CD4-positive, alpha-beta T cell treated with Interleukin-12 subunit alpha and Interleukin-12 subunit beta, for 1 hour (primary cell): Measurements from ENCODE around the gene PDE4D.

Source experiments
- DNase-seq: peaks from one replicate; pipeline ENCODE4 v3.0.0-alpha.2; 2020

The PDE4D gene

DNA sequence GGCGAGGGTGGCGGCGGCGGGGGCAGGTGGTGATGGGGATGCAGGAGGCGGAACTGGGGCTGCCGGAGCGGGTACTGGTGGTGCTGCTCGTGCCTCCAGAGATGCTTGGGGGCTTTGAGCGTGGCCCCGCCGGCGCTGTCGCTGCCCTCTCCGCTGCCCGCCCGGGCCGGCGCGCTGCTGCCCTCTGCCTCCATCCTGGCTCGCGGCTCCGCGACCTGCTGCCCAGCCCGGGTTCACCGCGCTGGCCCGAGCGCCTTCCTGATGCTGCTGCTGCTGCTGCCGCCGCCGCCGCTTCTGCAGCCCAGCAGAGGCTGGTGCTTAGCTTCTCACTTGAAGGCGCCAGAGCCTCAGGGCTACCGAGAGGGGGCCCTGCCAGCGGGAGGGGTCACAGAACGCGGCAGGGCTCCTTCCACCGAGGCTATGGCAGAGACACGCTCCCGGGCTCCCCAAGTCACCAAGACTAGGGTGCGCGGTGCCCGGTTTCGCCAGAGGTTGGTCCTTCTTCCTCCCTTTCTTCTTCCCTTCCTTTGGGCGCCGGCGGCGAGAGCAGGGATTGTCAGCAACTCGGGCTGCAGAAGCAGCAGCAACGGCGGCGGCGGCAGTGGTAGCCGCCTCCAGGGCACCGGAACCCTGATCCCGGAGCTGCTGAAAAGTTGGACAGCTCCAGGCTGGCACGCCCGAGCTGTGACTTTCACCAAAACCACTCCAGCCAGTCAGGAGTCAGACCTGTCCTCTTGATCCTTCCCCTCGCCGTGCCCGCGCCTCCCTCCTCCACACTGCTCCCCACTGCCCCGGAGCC, at the start of gene PDE4D:
Gene PDE4D, minus strand, starts transcription at position 298 of the 799 bp plus-strand sequence.
- no peak for DNase-seq

DNA sequence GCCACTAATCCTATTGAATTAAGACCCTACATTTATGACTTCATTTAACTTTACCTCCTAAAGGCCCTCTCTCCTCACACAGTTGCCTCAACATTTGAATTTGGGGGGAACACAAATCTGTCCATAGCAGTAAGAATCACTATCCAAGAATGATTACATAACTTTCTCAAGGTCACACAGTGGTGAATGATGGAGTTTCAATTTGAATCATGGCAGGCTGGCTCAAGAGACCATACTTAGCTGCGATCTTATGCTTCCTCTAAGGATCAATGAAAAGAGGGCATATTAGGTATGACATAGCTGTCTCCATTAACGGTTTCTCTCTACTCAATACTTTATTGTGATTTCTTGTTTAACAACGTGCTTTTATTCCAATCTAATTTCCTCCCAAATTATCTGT, 44.1 kb upstream of the PDE4D start:
- DNase-seq, result no peak

DNA sequence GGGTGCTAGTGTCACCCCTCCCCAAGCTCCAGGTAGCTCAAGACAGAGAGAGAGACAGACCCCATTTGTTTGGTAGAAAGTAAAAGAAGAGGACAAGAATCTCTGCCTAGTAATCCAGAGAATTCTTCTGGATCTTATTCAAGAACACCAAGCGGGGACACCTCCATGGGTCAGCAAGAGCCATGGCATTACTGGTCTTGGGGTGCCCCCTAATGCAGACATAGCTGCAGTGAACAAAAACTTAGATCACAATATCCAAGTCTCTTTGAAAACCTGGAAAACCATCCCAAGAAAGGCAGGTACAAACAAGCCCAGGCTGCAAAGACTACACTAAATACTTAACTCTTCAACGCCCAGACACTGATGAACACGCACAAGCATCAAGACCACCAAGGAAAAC, 29.9 kb upstream of the PDE4D start:
- DNase-seq, result no peak

DNA sequence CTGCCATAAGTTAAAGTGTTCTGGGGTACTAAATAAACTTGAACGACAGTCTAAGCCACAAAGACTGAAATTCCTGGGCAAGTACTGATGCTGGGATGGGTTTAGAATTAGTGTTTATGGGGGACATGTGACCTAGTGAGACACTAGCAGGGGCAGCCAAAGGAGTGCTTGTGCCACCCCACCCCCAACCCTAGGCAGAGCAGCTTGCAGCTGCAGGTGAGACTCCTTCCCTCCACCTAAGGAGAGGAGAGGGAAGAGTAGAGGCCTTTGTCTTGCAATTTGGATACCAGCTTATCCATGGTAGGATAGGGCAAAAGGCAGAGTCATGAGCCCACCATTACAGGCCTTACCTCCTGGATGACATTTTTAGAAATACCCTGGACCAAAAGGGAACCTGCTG, 28.7 kb upstream of the PDE4D start:
- DNase-seq, result no peak

DNA sequence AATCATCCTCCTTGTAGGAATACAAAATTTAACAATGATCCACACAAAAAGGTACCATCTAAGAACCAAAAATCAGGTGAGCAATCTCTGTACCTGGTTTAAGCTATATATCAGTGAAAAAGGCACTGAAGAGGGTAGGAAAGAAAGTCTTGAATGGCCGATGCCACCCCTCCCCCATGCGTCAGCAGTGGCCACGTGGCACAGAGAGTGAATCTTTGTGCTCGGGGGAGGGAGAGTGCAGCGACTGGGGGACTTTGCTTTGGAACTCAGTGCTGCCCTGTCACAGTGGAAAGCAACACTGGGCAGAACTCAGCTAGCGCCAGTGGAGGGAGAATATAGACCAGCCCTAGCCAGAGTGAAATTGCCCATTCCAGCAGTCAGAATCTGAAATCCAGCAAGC, 28.3 kb upstream of the PDE4D start:
- no peak for DNase-seq

DNA sequence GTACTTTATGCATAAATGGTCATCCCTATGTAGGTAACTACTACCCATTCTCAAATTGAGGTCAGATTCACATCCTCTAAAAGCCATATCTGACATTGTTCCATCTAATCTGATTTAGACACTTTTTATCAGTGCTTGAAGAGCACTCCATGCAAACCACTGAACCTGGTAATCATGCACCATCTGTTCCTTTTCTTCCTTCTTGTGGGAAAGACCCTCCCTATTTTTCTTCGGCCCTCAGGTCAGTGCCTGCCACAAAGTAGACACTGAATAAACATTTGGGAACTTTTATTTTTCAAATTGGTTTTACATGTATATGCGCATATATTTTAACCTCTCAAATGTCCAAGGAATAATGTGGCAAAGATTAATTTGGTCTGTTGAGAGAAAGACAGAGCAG, 26.0 kb upstream of the PDE4D start:
- no peak for DNase-seq

DNA sequence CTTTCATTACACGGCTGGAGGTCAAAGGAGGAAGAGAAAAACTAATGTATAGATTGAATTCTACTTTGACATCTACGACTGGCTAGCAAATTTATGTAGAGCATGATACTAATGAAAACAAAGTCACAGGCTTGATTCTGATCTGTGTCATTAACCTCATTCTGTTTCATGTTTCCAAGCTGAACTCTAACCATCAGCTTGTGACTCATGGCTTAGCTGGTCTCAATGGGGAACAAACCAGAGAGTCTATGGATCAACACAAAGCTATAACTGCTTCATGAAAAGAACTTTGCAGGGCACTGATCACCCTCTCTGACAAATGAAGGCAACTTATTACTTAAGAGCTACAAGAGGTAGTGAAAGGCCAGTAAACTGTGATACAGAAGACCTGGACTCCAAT, 23.6 kb upstream of the PDE4D start:
- no peak for DNase-seq

DNA sequence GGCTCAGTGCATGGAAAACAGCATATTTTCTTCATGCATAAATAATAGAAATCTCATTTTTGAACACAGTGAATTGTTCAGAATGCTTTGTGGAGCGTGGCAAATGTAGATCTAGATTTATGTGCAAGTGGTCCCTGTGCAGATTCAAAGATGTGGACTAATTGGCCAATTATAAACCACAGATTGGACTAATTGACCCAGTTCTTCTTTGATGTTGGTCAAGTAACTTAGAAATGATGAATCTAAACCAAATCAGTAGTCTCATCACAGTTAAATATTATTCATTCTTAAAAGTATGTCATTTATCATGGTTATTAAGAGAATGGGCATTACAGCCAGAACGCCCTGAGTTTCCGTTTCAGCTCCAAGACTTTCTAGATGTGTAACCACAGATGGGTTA, 11.7 kb upstream of the PDE4D start:
- DNase-seq, result no peak

DNA sequence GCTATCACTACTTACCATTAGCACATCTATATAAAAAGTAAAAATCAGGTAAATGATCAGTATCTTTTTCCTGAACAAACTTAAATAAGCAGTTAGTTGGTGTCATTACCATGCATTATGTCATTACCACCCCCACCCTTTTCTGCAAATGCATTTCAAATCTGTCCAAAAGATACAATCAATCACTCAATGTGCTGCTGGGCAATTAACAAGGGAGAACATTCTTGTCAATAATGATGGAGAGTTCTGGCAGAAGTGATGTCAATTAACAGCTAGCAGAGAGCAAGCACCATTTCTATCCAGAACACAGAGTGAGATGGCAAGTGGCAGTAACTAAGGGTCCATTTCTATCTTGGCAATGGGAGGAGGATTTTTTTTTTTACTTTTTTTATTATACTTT, 3.5 kb upstream of the PDE4D start:
- no peak for DNase-seq

DNA sequence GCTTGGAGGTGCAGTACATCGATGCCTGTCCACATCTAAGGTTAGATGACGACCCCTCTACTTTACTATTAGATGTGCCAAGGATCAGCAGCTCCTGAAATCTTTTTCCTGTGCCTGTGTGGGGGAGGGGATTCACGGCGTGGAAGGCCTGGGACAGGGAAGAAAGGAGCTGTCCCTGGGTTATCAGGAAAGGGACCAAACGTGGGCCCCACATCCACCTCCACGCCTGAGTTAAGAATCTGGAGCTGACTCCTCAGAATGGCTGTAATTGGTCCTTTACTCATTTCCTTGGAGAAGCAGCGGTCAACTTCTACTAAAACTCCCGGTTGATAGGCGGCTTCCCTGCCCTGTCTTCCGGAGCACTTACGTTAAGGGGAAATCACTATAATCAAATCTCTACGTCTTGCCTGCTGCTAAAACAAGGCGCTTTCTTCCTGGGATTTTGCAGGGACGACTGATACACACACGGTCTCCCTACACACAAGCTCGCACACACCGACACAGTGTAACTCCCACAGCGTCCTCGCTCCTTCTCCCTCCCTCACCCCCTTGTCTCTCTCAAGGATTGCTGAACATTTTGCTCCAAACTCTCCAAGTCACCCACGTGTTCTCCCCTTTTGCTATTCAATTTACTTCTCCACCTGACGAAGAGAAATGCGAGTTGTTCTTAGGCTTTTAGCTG, 1.4 kb downstream of the PDE4D start:
- DNase-seq, result no peak

DNA sequence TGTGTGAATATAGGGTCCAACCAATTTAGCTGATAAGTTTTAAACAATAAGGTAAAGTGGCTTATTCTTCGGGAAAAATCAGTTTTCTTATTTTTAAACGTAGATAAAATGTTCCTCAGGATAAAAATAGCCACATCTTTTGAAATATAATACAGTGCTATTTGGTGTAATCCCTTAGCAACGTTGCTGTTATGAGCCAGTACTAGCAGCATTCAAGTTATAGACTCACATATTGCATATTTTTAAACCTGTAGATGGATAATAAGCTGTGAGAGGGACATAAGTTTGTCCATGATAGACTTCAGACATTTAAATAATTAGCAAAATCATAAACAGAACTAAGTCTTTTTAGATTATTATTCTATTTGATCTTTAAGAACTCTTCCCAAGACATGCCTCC, 6.3 kb downstream of the PDE4D start:
- DNase-seq, result no peak

DNA sequence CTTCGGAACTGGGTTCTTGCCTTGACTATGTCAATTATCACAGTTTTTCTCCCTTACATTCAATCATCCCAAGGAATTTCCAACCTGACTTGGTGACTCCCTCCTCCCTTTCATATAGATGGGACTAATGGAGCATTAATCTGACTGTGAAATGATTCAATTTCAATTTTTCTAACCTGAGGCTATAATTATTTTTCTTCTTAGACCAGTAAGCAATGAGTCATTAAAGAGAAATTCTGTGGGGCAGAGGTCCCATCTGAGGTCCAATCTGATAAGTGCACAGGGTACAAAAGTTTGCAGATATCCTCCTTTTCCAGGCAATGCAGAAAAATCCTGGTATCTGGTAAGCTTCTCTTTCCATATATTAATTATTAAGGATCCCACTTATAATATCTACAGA, 18.9 kb downstream of the PDE4D start:
- DNase-seq, result no peak

DNA sequence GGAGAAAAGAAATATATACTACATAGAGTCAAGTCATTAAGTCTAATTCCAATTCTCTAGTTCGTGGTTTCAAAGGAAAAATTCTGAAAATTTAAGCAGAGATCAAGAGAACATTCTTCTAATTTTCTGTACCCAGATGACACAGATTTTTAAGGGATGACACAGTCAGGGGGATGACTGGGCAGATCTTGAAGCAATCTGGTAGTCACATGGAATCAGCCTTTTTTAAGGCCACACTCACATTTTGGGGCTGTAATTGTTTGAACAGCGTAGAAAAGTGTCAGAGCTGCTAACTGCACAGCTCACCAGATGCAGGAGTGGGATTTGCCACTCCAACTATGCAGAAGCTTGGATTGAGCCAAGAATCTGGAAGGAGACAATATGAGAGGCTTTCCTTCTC, 20.4 kb downstream of the PDE4D start:
- DNase-seq, result no peak

DNA sequence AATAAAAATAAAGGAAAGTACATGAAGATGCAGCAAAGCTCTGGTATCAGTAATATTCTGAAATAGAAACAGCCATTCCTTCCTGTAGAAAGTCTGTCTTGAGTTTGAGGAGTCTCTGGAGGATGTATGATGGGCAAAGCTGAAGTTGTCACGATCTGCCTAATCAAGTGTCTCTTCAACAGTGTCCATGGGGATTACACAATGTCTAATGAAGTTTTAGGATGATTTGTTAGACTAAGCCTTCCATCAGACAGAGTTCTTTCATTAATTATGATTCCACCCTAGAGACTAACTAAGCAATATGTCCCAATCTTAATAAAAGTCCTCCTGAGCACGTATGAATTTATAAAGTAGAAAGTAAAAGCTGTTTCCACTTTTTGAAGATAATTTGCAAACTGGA, 26.9 kb downstream of the PDE4D start:
- DNase-seq, result no peak

DNA sequence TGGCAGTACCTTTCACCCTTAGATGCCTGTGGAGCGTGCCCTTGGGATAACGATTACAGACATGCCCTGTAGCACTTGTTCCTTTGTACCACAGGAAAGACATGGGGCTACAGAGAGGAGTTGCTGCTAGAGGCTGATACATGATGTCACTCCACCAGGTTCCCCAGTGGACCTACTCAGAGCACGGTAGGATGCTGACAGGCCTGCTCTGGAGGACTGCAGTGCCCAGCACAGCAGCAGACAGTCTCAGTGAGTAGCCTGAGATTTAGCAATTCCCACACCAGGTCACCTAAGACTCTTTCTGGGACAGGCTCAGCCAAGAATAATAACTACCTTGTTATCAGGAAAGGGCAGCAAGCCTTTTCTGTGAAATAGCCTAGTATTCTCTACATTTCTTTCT, 28.8 kb downstream of the PDE4D start:
- no peak for DNase-seq

DNA sequence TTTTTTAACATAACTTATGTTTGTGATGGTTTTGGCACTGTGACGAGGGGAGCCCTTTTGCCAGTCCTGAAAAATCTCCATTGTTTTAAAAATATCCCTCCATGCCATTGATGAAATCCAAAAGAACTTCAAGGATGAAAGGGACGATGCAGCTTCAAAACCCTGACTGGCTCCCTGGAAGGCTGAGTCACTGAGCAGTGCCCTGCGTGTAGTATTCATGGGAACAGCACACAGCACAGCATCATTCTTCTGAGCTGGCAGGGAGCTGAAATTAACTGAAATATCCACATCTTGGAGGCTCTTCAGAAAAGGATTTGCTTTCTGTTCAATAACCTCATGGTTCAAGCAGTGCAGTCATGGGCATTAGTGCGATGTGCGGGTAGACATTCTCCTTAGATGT, 29.7 kb downstream of the PDE4D start:
- DNase-seq, result no peak

DNA sequence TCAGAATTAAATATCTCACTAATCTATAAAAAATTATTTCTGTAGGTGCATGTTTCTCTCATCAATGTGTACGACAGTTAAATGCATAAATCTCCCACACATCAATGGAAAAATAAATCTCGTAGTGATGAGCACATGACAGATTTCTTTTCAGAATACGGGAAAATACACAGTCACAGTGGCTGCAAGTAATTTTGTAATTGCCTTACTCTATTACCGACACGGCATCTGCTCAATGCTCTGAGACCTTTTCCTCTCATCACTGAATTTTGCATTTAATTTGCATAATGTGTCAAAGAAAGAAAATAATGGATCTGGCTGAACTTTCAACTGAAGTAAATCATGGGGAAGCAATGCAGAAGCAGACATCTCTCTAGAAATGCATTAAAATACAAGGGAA, 37.2 kb downstream of the PDE4D start:
- DNase-seq, result no peak

DNA sequence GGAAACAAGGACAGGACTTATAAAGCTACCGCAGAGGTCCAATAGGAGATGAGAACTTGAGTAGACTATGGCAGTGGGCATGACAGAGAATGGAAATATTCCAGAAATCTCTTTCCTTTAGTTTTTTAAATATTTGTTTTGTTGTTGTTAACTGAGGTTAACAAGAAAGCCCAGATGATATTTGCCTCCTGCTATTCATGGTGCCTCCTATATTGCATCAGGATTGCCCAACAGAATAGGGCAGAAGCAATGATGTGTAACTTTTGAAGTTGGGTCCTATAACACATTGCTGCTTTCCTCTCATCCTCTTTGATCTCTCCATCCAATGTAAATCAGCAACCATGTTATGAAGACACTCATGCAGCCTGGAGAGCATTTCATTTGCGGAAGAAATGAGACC, 42.8 kb downstream of the PDE4D start:
- no peak for DNase-seq

DNA sequence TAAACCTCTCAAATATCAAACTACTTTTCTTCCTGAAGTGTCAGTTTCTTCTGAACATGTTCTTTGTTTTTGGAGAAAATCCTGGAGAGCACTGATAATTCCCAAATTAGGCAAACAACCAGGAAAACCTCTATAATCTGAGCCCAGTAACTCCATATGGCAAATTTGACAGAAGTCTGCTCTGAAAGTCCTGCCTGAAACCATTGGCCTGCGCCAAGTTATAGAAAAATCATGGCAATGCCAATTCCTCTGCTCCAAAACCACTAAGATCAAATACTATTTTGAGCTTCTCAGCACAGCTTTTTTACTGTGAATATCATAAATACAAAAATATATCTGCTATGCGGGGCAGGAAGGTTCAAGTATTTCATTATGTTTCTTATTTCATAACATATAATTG, 45.9 kb downstream of the PDE4D start:
- no peak for DNase-seq

DNA sequence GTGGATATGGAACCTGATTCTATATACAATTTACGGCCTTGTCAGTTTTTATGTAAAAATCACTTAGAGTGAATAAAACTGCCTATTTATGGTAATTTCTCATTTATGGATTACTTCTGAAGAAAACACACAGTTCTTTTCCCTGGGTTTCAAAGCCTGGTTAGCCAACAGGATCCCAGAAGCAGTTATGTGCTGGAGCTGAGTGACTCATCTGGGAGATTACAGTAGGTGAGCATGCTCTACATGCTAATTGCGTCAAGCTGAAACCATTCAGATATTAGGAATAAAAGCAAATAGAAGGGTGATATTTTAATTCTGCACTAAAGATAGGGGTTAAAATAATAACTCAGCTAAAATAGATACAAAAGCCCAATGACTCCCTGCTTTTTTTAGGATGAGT, 47.8 kb downstream of the PDE4D start:
- no peak for DNase-seq

DNA sequence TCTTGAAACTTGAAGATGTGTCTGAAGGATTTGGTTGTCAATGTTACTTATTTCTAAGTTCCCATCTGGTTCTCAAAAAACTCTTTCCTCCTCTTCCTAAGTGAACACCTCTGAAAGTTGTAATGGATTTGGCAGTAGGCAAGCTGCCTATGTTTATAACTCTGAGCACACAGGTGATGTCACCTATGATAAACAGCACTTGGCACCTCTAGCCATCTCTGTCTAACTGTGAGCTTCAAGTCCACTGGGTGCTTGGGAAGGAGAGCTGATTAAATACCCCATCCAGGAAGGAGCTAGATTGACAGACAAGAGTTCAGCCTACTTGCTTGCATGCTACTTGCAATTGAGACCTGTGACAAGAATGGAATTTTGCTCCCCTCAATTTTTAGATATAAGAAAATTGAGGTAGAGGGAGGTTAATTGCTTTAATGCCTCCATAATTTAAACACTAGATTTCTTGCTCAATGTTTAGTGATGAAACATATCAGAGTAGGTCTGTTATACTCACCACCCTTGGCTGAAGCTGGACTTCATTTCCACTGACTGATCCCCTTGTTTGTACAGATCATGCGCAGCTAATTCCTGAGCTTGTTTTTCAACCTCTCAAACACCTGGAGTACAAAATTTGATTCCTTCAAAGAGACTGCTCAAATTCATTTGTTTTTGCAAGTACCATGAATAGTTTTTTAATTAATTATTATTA, 49.9 kb downstream of the PDE4D start:
- no peak for DNase-seq

DNA sequence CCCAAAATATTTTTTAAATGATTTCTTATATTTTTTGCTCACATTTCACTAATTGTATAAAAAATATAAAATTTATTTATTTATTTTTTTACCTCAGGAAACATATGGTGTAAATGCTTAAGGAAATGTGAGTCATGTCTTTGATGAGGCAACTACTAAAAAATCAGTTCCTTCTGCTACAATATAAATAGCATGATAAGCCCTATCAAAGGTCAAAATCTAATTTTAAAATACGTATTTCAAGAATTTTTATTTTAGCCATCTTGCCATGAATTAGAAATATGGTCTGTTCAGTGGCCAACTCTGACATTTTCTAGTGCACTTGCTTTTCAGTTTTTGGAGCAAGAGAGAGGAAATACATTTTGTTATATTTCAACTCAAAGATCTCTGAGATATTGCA, 50.5 kb downstream of the PDE4D start:
- no peak for DNase-seq

DNA sequence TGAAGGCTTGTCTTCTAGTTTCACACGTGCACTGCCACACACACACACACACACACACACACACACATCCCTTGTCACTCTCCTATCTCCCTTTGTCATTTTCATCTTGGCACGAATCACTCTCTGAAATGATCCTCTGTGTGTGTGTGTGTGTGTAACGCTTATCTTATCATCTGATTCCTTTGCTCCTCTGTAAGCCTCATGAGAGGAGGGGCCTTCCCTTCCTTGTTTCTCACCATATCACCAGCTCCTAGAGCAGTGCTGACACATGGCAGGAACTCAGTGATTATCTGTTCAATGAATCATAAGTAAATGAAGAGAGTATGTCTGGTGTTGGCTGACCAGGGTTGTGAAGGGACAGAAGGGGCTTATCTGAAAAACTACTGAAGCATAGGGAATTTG, 53.3 kb downstream of the PDE4D start:
- DNase-seq, result no peak

DNA sequence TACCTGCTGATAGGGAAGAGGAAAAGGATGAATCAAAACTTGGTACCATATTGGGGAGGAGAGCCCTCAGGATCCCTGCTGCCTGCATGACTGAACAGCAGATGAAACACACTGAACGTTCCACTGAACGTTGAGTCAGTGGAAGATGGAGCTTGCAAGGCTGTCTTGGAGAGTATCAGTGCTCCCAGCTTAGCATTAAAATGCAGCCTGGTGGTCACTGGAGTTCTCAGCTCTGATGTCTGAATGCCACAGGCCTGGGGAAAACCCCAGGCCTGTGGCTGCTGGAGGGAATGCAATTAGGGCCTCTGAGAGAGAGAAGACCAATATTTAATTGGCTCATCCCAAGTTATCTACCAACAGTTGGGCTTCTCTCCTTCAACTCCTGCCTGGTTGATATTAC, 54.5 kb downstream of the PDE4D start:
- DNase-seq, result no peak
